ENCODE data around the gene ASB8.

DNA sequence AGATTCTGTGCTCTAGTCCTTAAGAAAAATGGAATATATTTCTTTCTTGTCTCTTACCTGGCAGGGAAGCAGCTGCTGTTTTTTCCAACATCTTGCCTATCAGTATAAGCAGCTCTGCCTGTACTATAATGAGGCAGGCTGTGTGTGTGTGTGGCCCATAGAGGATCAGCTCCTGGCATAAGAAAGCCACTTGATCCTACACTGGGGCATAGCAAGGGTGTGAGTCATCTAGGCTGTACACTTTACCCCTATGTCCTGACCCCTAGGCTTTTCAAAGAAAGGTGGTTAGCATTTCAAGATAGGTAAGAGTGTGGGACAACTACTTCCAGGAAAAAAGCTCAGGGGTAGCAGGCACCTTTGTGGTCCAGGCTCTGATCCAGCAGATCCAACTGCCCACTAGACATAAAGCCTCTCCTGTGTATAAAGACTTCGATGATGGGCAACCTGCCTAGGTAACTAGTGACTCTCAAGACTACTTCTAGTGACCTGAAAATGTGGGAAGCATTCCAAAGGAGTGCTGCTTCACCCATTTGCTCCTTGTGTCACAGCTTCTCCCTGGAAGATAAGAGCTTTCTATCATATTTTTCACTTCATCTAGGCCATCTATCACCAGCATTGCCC lies 46.5 kb downstream of the ASB8 start:
- TF ChIP-seq, protein P1, sequence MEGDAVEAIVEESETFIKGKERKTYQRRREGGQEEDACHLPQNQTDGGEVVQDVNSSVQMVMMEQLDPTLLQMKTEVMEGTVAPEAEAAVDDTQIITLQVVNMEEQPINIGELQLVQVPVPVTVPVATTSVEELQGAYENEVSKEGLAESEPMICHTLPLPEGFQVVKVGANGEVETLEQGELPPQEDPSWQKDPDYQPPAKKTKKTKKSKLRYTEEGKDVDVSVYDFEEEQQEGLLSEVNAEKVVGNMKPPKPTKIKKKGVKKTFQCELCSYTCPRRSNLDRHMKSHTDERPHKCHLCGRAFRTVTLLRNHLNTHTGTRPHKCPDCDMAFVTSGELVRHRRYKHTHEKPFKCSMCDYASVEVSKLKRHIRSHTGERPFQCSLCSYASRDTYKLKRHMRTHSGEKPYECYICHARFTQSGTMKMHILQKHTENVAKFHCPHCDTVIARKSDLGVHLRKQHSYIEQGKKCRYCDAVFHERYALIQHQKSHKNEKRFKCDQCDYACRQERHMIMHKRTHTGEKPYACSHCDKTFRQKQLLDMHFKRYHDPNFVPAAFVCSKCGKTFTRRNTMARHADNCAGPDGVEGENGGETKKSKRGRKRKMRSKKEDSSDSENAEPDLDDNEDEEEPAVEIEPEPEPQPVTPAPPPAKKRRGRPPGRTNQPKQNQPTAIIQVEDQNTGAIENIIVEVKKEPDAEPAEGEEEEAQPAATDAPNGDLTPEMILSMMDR (IDR thresholded peaks at IDR 0.05): no peak
- no peak for TF ChIP-seq POLR2A (IDR thresholded peaks at IDR 0.05)

Measured in right lobe of liver (tissue), 4 donors.